GM19043 (cell line): ENCODE data around the gene ALOX12.

Experiments
- ATAC-seq: cut with Tn5 transposase; IDR thresholded peaks from one replicate; pipeline ENCODE4 v1.9.1; 2021; ENCODE audit warnings: low read depth; ENCODE audit not compliant: unreplicated experiment

Gene ALOX12

DNA sequence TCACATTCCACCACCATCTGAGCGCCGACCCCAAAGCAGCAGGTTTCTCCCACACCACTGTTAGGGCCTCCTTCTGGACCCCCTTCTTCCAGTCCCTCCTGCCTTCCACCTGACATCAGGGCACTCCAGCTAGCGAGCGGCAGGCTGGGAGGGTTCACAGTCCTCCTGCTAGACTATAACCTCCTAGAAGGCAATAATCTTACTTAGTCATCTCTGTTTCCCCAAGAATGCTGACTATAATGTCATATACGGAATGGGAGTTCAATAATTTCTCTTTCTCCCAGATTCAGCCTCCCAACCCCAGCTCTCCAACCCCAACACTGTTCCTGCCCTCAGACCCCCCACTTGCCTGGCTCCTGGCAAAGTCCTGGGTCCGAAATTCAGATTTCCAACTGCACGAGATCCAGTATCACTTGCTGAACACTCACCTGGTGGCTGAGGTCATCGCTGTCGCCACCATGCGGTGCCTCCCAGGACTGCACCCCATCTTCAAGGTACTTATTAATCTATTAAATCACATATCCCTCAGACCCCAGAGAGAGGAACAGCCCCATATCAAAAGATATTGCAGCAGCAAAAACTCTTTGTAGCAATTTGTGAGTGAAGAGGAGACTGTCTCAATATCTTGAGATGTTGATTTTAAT lies 5.6 kb downstream of the ALOX12 start:
- ATAC-seq: no peak

DNA sequence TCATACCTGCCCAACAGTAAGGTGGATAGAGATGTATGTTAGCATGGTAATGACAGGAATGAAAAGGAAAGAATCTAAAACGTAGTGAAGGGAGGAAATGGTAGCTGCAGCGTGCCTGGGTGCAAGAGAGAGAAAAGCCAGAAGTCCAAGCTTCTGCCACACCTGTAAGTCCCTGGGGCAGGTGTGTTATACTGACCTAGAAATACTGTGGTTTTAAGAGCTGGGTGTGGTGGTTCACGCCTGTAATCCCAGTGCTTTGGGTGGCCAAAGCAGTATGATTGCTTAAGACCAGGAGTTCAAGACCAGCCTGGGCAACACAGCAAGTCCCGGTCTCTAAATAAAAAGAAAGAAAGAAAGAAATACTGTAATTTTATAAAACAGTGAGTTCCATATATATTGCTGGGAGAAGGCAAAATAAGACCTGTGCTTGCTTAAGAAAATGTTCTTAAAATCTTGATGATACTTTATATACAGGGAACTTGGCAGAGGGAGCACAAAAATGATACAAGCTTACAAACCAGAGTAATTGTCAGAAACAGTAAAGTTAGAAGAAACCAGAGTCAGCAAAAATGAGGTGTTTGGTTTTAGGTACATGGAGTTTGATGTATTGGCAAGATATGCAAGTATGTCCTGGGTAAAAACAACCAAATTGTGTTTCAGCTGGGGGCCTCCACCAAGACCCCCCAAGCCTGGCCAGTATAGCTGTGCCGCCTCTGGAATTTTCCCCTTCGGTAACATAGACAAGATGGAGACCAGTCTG lies 6.6 kb downstream of the ALOX12 start:
- no peak for ATAC-seq

GRCh38 chr17:7003745-7004144 lies 7.9 kb downstream of the ALOX12 start:
- ATAC-seq: no peak

DNA sequence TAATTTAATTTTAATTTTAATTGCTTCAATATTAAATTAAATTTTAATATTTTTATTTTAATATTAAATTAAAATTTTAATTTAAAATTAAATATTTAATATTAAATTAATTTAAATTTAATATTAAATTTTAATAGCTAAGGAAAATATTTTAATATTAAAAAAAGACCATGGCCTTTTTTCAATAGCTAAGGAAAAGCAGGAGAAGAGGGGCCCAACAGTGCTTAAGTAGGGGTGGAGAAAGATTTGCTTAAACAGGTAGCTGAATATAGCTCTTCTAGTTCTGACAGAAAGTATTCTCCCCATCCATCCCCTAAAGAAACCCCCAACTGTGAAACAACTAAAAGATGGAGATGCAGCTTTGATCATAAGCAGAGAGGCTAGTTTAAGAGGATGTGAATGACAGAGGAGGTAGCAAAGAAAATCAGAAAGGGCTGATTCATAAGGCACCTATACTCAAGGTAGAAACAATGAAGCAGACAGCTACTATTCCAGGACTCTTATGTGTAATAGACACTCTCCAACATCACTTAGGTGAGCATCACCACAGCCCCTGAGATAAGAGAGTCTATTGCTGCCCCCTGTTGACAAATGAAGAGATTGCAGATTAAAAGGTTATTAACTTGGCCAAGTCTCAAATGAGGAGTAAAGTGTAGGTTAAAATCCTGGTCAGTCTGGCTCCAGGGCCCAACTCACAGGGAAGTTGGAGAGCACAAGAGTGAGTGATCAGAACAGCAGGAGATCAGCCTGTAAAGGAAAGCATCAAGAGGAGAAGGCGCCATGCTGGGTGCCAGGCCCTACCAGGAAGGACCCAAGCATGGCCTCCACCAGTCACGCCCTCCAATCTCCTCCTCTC lies 8.8 kb downstream of the ALOX12 start:
- no peak for ATAC-seq

GRCh38 chr17:7005716-7006115 lies 9.9 kb downstream of the ALOX12 start:
- ATAC-seq: no peak

GRCh38 chr17:7007143-7007542 lies 11.3 kb downstream of the ALOX12 start:
- ATAC-seq: no peak

GRCh38 chr17:7010523-7010922 lies 14.7 kb downstream of the ALOX12 start:
- no peak for ATAC-seq

- ATAC-seq: no peak
Observed at GRCh38 chr17:7011415-7011814, 15.6 kb downstream of the ALOX12 start.

GRCh38 chr17:7011942-7012254 lies 16.0 kb downstream of the ALOX12 start:
- no peak for ATAC-seq

DNA sequence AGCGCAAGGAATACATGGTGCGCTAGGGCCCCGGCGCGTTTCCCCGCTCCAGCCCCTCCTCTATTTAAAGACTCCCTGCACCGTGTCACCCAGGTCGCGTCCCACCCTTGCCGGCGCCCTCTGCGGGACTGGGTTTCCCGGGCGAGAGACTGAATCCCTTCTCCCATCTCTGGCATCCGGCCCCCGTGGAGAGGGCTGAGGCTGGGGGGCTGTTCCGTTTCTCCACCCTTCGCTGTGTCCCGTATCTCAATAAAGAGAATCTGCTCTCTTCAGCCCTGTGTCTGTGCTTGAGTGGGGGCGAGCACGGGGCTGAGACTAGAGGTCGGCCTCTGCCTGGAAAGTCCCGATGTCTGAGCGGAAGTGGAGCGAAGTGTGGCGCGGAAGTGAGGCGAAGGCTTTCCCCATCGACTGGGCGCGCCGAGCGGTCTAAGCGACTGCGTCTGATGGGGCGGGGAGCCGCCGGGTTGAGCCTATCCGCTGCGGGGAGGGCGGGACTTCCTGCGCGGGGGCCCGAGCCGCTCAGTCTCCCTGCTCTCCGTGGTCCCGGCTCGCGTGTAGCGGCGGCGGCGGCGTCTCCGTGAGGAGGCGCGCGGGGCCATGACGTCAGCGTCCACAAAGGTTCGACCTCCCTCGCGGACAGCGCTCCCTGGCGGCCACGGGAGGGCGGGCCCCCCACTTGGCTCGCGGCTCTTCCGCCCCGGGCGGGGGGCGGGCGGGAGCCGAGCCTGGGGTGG lies 18.6 kb downstream of the ALOX12 start:
- ATAC-seq: peak; percentile 79

DNA sequence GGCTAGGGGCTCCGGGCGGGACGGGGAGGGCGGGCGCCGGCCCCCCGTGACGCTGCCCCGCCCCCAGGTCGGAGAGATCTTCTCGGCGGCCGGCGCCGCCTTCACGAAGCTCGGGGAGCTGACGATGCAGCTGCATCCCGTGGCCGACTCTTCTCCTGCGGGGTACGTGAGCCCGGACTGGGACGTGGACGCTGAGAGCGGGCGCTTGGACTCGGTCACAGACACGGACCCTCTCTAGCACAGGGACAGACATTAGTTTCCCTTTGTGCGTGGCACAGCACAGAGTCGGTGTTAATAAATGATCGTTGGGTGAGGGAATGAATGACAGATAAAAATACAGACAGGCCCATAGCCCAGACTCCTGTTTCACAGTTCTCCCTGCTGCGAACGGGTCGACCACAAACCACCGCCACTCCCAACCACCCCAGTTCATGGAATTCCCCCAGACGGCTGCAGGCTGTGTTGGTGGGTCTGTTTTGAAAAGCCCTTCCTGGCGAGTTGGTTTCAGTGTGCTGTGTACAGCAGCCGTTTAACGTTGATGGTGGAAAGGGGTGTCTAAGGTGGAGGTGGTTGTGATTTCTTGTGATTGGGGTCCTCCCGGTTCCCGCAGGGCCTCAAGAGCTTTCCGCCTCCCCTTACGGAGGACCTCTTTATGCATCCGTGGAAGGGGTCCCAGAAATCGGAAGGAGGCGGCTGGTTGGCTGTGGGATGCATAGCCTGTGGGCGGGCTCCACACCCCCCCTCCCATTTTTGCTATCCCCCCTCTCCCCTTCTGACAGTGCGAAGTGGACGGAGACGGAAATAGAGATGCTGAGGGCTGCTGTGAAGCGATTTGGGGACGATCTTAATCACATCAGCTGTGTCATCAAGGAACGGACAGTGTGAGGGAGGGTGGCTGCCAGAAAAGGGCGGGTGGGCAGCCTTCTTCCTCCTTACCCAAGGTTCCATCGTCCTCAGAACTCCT lies 19.4 kb downstream of the ALOX12 start:
- peak; percentile 17 for ATAC-seq

- no peak for ATAC-seq
Observed at GRCh38 chr17:7016418-7016817, 20.6 kb downstream of the ALOX12 start.

DNA sequence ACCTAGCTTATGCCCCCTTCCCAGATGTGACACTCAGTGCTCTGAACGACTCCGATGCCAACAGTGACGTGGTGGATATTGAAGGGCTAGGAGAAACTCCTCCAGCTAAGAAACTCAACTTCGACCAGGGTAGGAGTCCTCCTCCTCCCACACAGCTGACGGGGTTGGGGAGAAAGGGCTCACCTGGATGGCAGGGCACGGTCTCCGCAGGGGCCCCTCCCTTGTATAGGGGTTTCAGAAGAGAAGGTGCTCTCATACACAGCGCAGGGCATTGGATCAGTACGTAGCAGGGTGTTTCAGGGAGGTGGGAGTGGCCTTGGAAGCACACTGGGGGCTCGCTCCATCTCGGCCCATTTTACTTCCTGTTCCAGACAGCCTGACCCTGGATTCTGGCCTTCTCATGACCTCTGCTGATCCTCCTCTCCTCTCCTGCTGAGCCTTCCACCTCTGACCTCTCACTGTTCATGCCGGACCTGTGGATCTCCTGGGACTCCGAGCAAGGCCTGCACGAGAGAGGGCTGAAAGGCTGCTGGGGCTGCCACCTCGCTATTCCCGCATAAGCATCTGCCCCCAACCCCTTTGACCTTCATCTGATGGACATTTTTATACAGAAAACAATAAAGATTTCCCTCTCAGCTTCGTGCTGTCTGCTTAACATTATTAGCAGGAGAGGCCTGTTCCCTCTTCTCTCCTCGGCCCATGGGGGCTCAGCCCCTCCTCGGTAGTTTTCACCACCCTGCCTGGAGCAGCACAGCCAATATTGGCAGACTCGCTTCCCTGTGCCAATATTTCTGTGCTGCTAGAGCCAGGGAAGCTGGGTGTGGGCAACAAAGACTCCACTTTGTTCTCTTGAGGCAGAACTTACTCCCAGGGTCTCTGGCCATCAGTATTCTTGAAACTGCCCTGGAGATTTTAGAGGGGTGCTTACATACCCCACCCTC lies 21.3 kb downstream of the ALOX12 start:
- ATAC-seq: no peak

GRCh38 chr17:7017827-7018200 lies 22.0 kb downstream of the ALOX12 start:
- no peak for ATAC-seq

DNA sequence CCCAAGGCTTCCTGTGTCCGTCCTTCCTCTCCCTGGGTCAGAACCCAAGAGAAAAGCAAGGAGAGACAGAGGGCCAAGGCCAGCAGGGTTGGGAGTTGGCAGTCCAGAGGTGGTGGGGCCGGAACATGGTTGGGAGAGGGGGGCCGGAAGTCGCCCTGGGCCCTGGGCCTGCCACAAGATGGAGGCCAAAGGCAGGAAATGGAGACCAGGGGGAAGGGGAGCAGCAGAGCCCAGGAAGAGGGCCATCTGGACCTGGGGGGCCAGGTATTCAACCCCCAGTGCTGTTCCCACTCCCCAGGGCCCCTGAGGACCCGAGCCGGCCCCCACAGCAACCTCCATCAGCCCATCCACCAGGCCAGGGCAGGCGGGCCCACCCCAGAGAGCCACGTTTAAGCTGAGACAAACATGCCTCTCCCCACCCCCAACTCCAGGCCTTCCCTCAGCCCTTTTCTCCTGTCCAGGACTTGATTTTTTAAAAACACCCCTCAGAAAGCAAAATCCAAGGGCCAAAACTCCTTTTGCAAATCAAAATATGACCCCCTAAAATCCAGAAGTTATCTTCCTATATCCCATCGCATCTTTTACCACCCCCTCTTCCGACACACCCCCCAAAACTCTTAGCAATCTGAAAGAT lies 22.6 kb downstream of the ALOX12 start:
- no peak for ATAC-seq

DNA sequence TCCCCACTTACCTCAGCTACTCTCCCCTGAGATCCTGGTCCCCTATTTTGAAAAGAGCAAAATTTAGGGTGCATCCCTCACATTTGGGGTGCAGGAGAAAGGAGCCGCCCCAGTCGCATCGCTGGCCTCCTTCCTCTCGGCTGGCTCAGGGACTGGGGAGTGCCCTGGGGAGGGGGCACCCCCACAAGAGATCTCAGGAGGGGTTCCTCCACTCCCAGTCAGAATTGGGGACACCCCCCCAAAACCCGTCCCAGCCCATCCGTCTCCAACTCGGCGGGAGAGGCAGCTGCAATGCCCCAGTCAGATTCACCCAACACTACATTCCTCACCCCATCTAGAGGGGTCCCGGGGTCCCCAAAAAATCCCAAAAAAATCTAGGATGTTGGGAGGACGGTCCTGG lies 23.5 kb downstream of the ALOX12 start:
- ATAC-seq: no peak

DNA sequence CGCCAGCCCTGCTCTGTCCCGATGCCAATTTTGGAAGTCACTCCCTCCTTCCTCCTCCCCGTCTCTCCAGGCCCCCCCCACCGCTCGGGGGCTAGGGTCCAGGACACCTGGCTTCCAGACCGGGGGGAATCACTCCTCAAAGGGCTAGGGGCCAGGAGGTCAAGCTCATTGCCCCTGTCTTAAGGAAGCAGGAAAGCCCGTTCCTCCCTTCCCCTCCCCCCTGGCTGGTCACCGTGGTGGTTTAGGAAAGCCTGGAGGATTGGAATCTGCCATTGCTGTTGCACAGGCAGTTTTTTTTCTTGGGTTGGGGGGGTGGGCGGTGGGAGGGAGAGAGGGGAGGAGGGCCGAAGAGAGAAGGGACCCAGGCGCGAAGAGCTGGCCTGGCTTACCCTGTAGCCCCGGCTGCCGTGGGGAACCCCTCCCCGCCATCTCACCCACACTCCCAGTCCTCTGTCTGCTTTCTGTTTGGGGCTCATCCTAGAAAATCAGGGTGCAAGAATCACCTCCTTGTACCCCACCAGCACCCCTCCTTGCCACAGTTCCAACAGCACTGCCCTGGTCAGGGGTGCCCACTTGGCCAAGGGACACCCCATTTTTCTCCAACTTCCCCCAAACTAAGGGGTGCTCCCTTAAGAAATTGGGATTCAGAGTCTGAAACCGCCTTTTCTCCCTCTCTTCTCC lies 24.1 kb downstream of the ALOX12 start:
- ATAC-seq: no peak
